ENCODE results near the gene NFIC.
"Not testable (repeated sequence)": the region's sequence is repeated elsewhere in the genome, so short reads cannot be mapped to it uniquely, and the experiment has no call there.

The NFIC gene

DNA sequence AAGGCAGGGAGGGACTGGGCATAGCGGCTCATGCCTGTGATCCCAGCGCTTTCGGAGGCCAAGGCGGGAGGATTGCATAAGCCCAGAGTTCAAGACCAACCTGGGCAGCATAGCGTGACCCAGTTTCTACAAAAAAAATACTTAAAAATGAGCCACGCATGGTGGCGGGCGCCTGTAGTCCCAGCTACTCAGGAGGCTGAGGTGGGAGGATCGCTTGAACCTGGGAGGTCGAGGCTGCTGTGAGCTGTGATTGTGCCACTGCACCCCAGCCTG, 86.5 kb downstream of the NFIC start:
- DNase-seq (ENCODE audit: low spot score): not testable (repeated sequence)

DNA sequence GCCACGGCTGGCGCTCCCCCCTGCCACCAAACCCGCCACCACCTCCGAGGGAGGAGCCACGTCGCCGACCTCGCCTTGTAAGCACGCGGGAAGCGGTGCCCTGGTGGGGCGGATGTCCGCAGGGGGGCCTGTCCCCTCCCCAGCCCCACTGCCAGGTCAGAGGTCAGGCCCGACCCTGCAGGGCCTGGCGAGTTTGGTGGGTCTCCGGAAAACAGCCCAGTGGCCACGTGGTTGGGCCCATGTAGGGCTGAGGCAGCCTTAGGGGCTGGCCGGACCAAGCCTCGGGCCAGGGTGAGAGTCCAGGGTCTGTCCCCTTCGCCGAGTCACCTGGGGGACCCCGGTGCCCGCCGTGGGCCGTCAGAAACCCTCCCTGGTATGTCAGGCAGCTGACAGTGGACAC, 87.5 kb downstream of the NFIC start:
- DNase-seq (ENCODE audit: low spot score): no peak

DNA sequence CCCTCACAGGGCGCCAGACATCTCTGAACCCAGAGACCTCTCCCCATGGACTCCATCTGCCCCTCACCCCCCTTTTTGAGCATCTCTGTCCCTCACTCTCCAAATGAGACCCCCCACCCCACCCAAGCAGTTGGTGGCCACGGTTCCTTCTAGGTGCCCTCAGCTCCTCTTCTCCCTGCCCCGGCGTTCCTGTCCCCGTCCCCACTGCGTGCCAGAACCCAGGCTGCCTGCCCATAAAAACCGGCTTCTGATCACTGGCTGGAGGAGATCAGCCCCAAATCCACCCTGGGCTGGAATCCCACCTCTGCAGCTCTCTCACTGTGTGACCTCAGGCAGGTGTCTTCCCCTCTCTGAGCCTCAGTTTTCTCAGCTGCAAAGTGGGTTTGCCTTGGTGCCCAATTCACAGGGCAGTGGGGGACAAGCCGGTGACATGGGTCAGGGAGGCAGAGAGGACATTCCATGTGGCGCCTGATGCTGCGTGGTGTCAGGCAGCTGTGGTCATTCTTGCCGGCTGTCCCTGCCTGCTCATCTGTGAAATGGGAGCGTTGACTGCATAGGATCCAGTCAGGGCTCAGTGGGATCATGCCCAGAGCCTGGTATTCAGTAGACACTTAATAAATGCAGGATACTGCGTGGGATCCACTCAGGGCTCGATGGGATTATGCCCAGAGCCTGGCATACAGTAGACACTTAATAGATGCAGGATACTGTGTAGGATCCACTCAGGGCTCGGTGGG, 88.4 kb downstream of the NFIC start:
- DNase-seq (ENCODE audit: low spot score): no peak

GRCh38 chr19:3455393-3455955, 89.1 kb downstream of the NFIC start:
- DNase-seq (ENCODE audit: low spot score): no peak

DNA sequence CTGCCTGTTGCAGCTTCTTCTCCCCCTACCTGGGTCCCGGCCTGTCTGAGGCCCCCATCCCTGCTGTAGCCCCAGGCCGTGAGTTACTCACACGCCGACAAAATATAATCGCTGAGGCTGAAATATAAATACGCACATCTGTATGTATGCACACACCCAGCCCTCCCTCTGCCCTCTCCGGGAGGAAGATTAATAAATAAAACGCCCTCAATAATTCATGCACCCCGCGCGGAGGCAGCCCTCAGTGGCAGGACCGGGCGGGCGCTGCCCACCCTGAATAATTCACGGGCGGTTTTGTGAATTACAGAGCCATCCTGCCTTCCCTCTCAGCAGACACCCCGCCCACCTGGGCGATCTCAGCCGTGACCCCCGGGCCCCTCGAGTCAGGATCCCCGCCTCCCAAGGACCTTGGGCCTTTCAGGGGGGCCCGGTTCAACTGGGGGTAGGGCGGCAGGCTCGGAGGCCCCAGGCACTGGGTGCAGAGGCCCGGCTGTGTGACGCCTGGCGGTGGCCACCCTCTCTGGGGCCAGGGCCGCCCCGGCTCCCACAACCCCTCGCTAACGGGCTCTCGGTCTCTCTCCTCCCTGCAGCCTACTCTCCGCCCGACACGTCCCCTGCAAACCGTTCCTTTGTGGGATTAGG, 89.7 kb downstream of the NFIC start:
- no peak for DNase-seq (ENCODE audit: low spot score)

DNA sequence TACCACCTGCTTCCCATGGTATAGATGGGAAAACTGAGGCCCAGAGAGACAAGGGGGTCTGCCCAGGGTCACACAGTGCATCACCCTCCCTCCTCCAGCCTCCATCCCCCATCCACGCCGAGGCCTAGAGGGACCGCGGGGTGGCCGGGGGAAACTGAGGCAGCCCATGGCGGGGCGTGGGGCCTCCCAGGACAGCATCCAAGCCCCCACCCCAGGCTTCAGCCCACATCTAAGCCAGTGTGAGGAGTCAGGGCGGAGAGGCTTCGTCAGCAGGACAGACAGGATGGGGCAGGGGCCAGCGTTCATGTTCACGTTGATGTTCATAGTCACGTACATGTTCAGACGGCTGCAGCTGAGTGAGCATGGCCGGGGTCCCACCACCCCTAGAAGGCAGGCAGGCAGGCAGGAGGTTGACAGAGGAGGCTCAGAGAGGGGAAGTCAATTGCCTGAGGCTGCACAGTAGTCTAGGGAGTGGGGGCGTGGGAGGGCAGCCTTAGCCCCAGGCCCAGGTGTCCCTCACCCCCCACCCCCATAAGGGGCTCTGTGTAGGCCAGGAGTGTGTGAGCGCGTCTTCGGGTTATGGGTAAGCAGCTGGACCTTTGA, 90.6 kb downstream of the NFIC start:
- DNase-seq (ENCODE audit: low spot score): peak; percentile 47

GRCh38 chr19:3457528-3458228, 91.3 kb downstream of the NFIC start:
- DNase-seq (ENCODE audit: low spot score): peak; percentile 47

DNA sequence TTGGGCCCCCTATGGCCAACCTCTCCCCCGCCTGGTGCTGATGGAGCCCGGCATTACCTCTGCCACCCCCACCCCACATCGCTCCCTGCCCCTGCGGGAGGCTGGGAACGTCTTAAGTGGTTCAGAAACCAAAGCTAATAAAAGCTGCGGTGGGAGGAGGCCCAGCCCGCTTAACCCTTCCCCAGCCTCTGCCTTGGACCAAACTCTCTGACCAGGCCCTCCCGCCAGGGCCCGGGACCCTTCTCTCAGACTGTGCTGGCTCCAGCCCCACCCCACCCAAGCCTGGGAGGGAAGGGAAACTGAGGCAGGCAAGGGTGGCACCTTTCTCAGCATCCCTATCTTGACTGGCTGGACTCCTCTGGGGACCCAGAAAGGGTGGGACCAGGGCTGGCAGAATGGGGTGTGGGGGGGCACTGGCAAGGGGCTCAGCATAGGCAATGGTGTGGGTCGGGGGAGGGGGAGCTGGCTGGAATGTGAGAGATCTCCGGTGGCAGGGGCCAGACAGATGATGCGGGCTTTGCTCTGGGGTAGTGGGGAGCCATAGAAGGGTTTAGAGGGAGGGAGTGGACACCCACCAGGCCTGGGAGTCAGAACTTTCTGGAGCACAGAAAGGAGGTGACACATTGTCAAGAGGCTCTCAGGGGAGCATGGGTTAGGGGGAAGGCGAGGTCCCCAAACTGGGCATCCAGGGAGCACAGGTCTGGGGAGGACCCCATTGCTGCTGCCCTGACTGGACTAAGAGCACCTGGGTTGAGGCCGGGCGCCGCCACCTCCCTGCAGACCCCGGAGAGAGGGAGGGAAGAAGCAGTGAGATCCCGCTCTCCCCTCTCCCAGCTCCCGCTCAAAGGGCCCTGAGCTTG, 92.1 kb downstream of the NFIC start:
- peak; percentile 56 for DNase-seq (ENCODE audit: low spot score)

GRCh38 chr19:3459089-3459881, 92.9 kb downstream of the NFIC start:
- no peak for DNase-seq (ENCODE audit: low spot score)

- no peak for DNase-seq (ENCODE audit: low spot score)
Measured at GRCh38 chr19:3459965-3460582, 93.7 kb downstream of the NFIC start.

DNA sequence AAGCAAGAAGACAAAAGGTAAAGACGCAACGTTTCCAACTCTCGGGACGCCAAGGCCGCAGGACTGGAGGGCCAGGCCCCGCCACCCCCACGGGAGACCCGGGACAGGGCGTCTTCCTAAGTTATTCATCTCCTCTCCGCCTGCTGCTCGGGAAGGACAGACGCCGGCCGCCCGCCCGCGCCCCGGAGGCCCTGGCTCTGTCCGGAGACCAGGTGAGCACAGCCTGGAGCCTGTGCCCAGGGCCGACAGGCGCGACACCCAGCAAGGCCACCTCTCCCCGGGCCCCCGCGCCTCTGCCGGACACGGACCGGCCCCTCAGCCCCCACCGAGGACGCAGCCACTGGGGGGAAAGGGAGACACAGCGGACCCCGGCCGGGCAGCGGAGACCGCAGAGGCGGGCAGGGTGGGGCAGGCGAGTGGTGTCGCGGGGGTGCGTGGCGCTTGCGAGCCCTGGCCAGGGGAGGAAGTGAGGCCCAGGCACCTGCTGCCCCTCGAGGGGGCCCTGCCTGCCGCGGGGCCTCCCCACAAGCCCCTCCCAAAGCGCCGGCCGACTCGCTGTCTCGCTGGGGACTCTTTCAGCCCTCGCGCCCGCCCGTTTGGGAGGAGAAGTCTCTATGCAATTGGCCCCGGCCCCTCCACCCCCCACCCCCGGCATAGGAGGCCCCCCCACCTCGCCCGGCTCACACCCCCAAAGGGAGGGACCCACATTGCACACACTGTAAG, 96.8 kb downstream of the NFIC start:
- DNase-seq (ENCODE audit: low spot score): no peak

DNA sequence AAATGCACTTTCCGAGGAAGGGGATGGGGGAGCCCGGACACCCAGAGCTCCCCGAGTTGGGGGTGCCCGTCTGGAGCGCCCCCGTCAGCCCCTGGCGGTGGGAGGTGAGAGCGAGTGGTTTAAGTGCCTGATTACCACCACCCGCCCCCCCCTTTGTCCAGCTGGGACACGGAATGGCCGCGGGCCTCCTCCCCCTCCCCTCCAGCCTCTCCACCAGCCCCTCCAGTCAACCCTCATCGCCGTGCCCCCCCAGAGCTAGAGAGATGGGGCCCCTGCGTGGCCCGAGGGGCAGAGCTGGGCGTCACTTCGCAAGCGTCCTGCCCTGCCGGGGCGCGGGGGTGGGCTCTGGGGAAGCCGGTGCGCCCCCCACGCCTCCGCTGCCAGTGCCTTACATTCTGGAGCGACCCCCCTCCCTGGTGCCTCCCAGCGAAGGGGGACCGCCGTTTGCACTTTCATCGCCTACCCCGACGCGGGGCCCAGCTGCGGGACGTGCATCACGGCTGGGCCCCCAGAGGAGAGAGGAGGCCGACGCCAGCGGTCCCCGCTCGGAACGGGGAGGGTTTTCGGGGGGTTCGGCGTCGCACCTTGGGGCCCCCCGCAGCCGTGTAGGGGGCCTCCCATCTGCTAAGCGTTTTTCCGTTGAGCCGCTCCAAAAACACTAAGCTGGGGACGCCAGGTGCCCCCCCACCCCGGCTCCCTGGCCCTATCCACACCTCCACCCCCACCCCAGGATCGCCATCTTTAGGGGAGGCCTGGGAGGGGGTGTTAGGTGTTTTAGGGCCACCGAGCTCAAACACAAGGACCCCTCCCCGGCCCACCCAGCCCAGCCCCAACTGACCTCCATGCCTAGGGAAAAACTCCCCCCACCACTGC, 97.6 kb downstream of the NFIC start:
- DNase-seq (ENCODE audit: low spot score): no peak

DNA sequence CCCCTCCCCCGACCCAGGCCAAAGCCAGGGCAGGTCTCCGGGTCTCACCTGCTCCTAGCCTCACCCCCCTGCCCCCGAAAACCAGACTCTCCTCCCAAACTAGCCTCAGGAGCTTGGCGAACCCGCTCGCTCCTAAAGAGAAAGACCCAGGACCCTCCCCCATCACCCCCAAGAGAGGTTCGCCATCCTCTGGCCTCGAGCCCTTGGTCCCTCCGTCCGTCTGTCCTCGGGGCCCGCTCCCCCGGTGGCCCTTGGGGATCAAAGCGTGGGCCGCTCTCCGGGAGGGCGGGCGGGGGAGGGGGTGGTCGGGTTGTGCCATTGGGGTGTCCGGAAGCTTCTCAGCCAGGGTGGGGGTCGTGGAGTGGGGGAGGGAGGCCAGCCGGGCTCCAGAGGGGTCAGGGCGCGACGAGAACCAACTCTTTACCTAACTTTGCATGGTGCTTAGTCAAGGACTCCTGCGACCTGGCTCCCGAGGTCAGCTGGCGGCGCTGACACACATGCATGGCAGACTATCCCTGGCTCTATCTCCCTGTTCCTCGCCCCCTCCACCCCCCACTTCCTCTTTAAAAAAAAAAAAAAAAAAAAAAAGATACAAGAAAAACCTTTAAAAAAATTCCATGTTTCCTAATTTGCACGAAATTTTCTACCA, 98.3 kb downstream of the NFIC start:
- DNase-seq (ENCODE audit: low spot score): no peak

GRCh38 chr19:3465552-3465951, 99.2 kb downstream of the NFIC start:
- no peak for DNase-seq (ENCODE audit: low spot score)

DNA sequence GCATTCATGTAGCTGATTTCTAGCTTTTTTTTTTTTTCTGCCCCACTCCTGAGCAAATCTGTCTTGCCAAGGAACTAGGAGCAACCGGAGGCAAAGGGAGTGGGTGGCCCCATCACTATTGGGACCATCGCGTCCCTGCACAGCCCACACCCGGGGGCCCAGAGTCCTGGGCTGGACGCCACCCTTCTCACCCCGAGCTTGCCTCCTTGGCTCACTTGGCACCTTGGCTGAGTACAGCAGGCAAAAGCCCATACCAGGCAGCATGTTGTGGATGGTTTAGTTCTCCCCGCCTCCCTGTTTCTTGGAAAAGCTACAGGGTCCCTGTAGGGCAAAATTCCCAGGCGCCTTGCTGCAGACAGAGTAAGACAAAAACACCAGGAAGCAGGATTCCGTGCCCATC, 100.3 kb downstream of the NFIC start:
- no peak for DNase-seq (ENCODE audit: low spot score)

DNA sequence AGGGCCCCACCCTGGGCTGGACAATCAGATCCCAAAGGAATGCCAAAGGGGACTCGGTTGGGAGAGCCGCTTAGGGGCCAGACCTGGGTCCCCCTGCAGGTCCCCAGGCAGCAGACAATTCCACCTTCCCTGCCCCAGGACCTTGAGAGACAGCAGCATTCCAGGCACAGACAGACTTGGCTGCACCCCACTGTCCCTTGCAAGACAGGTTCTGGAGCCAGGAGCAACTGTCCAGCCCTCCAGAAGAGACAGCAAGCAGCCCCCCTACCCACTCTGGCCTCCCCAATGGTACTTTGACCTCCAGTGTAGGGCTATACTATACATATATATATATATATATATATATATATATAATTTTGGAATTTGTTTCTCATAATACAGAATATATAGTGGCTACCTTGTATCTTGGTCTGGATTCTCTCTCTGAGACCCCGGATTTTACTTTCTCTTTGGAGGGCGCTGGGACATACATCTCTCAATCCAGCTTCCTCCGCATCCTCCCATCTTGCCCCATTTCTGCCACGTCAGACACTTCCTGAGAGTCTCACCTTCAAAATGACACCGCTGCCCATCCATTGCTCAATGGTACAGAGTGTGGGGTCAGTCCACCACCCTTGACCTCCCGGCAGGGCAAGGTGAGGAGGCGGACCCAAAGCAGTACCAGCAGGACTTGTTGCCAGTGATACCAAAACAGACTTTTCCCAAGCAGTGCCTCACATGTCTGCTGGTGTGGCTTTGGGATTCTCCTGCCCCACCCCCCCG, 101.2 kb downstream of the NFIC start:
- no peak for DNase-seq (ENCODE audit: low spot score)

DNA sequence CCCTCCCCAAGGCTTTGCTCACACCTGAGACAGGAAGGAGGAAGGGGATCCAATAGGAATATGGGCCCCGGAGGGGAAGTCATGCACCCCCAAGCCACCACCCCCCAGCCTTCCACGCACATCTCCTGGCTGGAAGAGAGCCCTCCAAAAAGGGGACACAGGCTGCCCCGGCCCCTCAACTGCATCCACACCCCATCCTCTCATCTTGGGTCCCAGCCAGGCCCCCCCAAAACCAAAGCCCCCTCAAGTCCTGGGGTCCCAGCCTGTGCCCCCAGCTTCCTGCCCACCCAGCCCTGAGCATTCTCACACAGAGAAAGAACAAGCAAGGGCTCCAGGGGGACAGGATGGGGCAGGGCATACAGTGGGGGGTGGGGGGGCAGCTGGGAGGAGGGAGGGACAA, 101.8 kb downstream of the NFIC start:
- DNase-seq (ENCODE audit: low spot score): no peak

Data from ecto neural progenitor cell (in vitro differentiated cells).